Stimulated activated CD4-positive, alpha-beta T cell treated with anti-CD3 and anti-CD28 coated beads, TNF-alpha, amount 100 ng/mL, for 24 hours (primary cell): ENCODE measurements around the gene ARHGEF7.

Experiments used
- DNase-seq, 3 experiments: peaks; one replicate each; pipeline ENCODE4 v3.0.0-alpha.2; 2020; ENCODE audit warnings: low read depth in 3 of 3

Gene ARHGEF7

DNA sequence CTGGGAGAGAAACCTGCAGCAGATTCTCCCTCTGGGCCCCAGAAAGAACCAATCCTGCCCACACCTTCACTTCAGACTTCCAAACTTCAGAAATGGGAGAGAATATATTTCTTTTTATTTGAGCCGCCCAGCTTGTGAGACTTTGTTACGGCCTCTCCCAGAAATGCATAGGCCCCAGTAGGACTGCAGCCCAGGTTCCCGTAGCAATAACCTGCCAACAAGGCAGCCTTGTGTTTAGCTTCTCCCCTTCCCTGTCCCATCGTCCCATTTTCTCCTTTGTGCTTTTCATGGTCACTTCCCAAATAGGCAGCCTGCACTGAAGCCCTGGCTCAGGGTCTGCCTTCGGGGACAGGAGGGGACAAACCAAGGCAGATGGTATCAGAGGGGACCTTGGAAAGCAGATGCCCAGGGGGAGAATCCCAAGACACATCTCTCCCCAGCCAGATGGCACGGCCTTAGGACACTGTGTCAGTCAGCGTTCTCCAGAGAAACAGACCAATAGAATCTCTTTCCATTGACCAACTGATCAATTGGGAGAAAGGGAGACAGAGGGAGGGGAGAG, 3.7 kb upstream of the ARHGEF7 start:
- no peak for DNase-seq

DNA sequence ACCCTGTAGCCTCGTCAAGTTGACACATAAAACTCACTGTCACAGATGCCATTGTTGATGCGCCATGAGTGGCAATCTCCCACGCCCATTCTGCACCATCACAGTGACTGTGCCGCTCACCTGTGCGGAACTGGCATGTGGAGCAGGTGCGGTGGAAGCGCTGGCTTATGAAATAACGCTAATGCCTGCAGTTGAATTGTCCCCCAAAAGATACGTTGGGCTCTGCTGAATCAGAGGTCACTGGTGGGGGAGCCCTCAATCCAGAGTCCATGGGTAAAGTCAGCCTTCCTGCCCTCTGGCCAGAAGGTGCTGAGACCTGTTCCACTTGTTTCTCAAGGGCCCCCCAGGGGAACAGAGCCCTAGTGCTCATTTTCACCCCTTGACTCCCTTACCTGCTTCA, 2.9 kb upstream of the ARHGEF7 start:
- DNase-seq: no peak

DNA sequence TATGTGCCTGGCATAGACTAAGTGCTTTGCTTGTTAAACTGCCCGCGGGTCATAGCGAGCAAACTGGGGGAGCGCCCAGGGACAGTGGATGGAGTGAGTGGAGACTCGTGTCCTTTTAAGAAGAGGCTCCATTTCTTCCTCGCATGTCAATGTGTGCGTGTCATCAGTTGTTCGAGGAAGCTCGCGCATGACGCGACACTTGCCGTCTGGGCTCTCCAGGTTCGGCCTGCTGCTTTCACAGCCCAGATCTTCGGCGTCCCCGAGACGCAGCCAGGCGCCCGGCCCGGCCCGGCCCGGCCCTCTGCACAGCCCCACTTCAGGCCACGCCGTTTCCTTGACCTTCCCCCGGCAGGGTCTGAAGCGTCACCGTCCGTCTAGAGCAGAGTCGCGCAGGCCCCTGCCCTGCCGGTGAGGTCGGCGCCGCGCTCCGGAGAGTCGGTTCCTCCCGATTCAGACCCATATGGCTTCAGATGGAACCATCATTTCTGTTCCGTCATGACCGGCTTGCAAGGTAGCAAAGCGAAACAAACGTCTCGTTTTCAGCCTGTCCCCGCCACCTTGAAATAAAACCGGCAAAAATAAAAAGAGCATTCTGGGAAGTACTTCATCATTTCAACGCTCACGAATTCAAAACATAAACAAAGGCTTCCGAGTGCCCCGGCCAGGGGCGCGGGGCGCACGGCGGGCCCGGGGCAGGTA, 599 bp upstream of the ARHGEF7 start:
- no peak for DNase-seq

GRCh38 chr13:111115965-111116521, 933 bp downstream of the ARHGEF7 start:
- no peak for DNase-seq

GRCh38 chr13:111116856-111117255, 1.7 kb downstream of the ARHGEF7 start:
- no peak for DNase-seq

DNA sequence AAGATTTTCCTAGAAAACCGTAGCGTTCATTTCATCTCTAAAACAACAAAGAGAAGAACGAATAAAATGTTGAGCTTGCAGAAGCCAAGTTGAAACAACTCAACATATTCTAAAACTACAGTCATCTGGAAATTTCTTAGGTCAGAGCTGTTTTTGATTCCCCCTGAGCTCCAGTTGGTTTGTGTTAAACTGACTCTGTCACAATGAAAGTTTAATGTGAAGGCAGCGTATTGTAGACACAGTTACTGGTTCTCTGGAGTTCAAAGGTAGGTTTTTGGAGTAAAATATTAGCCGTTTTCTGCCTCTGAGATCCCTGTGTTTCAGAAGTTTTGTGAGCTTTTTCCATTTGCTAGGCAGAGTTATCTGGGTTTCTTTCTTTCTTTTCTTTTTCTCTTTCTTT, 2.2 kb downstream of the ARHGEF7 start:
- no peak for DNase-seq

- no peak for DNase-seq
Measured at GRCh38 chr13:111117961-111118360, 2.9 kb downstream of the ARHGEF7 start.

GRCh38 chr13:111118898-111119607, 3.9 kb downstream of the ARHGEF7 start:
- no peak for DNase-seq

DNA sequence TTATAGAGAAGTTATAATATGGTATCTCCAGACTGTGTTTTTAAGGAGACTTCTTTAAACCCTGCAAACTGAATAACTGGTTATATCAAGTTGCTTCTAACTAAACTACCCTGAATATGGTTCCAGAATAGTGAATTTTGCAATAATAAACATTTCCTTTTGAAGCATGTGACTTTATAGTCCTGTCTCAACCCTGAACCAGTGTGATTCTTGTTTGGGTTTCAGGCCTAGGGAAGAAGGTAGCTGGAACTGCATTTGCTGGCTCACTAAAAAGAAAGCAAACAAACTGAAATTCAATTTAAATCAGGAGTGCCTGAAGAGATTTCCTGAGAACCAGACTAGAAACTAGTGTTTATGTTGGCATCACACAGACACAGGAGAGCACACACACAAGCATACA, 4.9 kb downstream of the ARHGEF7 start:
- DNase-seq: no peak

DNA sequence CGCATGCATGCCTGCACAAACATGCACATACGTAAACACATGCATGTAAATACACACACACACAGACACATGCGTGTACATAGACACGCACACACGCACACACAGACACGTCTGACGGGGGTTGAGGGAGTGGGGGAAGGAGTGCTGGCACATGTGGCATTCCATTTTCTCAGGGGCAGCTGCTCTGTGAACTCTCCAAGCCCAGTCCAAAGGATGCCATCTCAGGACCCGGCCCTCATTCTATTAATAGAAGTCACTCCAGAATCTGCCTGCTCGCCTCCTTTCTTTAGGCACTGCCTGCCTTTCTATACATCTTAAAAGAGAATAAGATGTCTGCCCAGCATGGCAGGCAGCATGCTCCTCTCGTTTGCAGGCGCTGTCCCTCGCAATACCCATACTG, 5.3 kb downstream of the ARHGEF7 start:
- DNase-seq: no peak

- no peak for DNase-seq
Measured at GRCh38 chr13:111120913-111121312, 5.8 kb downstream of the ARHGEF7 start.

DNA sequence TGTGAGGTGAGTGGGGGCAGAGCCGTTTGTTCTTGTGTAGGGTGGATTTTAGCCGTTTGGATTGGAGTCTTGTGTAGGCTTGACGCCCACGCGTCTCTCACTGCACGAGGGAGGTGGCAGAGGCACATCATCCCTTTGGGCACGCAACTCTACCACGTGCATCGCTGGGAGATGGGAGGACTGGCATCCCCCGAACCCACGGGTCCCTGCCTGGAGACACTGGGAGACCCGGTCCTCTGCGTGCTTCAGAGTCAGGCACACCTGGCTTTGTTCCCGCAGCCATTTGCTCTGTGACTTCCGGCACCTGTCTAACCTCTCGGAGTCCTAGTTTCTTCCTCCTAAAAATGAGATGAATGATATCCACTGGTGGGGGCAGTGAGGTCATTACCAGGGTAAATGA, 6.4 kb downstream of the ARHGEF7 start:
- DNase-seq: no peak

- no peak for DNase-seq
Measured at GRCh38 chr13:111122056-111122455, 6.9 kb downstream of the ARHGEF7 start.

DNA sequence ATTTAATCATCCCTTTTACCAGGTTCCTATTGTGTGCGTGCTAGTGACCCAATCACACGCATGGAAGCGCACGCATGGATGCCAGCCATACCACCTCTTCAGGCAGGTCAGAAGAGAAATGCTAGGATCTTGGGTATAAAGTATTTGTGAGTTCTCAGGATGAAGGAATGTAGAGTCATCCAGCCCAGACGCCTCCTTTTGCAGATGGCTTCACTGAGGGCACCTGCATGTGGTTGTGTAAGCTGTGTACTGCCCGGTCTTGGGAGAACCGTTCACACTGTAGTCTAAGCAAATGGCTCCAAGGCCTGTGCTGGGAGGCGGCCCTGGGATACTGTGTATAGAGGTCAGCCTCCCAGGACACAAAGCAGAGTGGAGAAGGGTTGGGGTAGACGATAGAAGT, 7.5 kb downstream of the ARHGEF7 start:
- no peak for DNase-seq

GRCh38 chr13:111123221-111123620, 8.1 kb downstream of the ARHGEF7 start:
- DNase-seq: no peak

- no peak for DNase-seq
Measured at GRCh38 chr13:111123649-111124048, 8.5 kb downstream of the ARHGEF7 start.

- no peak for DNase-seq
Measured at GRCh38 chr13:111126509-111126908, 11.4 kb downstream of the ARHGEF7 start.

- no peak for DNase-seq
Measured at GRCh38 chr13:111129465-111130115, 14.5 kb downstream of the ARHGEF7 start.

GRCh38 chr13:111130116-111130508, 15.0 kb downstream of the ARHGEF7 start:
- no peak for DNase-seq

DNA sequence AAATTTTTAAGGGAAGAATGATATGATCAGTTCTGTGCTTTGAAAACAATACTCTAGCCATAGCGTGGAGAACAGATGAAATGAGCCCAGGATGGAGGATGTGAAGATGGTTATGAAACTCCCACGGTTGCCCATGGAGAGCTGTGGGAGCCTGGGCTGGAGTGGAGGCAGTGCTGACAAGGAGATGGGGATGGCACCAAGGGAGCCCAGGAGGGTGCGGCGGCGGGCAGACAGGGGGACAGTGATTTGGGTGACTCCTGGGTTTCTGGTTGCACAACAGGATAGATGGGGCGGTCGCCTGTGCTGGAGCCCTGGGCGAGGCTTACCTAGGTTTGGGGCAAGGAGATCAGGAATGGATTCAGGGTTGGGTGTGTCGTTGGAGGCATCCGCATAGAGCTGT, 15.9 kb downstream of the ARHGEF7 start:
- DNase-seq: no peak

DNA sequence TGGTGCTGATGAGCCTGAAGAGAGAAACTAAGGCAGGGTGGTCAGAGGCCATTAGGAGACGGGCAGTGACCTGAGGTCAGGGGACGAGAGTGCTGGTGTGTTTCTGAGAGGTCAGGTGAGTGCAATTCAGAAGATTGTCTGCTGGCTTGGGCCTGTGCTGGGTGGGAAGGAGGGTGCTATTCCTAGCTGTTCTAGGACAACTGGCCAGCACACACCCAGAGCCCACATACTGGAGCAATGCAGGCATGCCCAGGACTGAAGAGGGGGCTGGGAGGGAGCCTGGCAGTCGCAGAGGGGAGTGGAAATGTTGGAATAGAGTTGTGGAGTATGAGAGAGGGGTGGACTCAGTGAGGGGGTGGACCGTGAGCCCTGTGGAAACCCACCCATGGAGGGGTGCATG, 16.5 kb downstream of the ARHGEF7 start:
- no peak for DNase-seq

GRCh38 chr13:111132948-111133347, 17.8 kb downstream of the ARHGEF7 start:
- no peak for DNase-seq
